Activated CD4-positive, alpha-beta T cell treated with anti-CD3 and anti-CD28 coated beads, Interleukin-2, Interleukin-4, amounts not matched to agents 100 ng/mL and 50 ng/mL, durations not matched to agents 16 hours and 8 hours (primary cell): Measurements from ENCODE around the gene ZNF593.

Experiments used
- DNase-seq: peaks from one replicate; pipeline ENCODE4 v3.0.0-alpha.2; 2020; ENCODE audit warnings: low spot score

Gene ZNF593

DNA sequence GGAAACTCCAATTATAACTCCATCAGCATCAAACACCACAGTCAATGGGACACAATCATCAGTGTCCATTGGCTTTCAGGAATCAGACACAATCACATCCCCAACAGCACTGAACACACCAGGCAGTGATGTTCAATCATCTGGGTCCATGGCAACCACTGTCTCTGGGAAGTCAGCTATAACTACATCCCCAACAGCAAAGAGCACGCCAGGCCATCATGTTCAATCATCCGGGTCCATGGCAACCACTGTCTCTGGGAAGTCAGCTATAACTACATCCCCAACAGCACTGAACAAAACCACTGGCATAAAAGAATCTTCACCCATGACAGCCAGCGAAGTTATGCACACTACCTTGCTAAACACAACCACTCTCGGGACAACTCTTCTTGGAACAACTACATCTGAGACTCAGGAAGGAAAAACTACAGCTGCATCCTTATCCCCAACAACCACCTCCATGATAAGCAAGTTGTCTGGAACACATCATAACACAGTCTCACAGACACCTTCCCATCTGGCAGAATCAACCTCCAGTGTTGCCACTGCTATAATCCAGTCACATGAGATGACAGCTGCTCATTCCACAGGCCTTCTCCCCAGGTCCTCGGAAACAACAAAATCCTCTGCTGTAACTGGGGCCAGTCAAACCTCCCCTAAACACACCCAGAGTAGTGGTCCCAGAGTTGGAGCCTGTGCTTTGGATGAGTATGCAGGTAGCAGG is 40.6 kb downstream of the ZNF593 start:
- no peak for DNase-seq

DNA sequence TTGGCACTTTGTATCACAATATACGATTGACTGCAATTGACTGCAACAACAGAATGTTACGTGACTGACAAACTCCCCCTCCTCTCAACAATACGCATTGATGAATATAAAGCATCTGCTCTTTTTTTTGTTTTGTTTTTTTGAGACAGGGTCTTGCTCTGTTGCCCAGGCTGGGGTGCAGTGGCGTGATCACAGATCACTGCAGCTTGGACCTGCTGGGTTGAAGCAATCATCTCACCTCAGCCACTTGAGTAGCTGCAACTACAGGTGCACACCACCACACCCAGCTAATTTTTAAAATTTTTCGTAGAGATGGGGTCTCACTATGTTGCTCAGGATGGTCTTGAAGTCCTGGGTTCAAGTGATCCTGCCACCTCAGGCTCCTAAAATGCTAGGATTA is 43.0 kb downstream of the ZNF593 start:
- no peak for DNase-seq

DNA sequence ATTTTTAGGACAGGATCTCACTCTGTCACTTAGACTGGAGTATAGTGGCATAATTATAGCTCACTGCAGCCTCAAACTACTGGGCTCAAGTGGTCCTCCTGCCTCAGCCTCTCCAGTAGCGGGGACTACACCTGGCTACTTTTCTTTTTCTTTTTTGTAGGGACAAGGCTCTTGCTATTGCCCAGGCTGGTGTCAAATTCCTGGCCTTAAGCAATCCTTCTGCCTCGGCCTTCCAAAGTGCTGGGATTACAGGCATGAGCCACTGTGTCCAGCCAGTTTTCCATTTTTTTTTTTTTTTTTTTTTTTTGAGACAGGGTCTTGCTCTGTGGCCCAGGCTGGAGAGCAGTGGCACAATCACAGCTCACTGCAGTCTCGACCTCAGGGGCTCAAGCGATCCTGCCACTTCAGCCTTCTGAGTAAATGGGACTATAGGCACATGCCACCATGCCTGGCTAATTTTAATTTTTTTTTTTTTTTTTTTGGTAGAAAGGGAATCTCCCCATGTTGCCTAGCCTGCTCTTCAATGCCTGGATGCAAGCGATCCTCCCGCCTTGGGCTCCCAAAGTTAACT is 43.7 kb downstream of the ZNF593 start:
- no peak for DNase-seq

DNA sequence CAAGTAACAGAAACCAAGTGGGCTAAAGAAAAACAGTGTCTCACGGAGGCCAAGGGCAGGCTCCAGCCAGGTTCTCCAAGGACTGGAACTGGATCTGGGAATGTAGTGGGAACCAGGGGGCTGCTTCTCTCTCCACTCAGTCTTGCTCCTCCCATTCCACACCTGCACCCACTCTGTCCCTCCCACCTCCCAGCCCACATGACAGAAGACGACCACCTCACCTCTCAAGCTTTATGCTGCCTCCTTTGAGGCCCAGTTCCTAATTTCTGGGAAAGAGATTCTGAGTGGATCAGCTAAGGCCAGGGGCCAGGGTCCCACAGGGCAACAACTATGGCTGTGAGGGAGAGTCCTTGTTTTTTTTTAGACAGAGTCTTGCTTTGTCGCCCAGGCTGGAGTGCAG is 45.5 kb downstream of the ZNF593 start:
- no peak for DNase-seq

DNA sequence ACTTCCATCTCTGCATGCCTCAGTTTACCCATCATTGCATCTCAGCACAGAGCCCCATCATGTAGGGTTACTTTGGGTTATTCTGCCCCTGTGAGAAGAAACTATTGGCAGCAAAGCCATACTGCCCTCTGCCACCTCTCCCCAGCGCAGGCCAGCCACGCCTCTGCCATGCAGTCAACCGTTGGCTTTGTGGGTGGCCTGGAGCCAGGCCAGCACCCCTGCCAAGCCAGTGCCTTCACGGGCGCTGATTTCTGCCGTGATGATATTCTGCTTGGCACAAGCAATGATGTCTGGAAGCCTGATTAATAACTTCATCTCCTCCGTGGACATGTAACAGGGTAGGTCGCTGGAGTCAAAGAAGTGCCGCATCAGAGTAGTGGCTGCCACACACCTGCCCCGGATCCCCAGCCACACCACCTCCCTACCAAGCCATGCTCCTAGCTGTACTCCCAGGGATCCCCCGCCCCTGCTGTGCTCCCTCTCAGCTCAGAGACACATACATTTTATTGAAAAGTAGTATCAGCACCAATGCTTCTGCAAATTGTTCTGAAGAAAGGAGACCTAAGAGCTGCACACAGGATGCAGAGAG is 49.3 kb downstream of the ZNF593 start:
- DNase-seq, result no peak
